Progenitor cell of endocrine pancreas (in vitro differentiated cells): Measurements from ENCODE around the gene TCF12. TPM values are rescaled to one million over a fixed set of nuclear protein-coding genes. Genes with fewer than 3 reads are reported as not detected.

Source experiments
- DNase-seq: peaks from one replicate; pipeline ENCODE4 v3.0.0; 2021; ENCODE audit warnings: low spot score; ENCODE audit not compliant: unreplicated experiment
- H3K27ac Mint-ChIP-seq: 2 replicates; pipeline ENCODE4 v1.8.0; 2021; ENCODE audit warnings: mild to moderate bottlenecking, moderate library complexity, mixed read lengths
- H3K27me3 Mint-ChIP-seq: 2 replicates; pipeline ENCODE4 v1.8.0; 2021; ENCODE audit warnings: mixed read lengths
- H3K36me3 Mint-ChIP-seq: 2 replicates; pipeline ENCODE4 v1.8.0; 2022; ENCODE audit warnings: mixed read lengths; ENCODE audit not compliant: insufficient read depth
- H3K4me1 Mint-ChIP-seq: 2 replicates; pipeline ENCODE4 v1.8.0; 2021; ENCODE audit warnings: low read depth, mixed read lengths
- H3K4me3 Mint-ChIP-seq: 2 replicates; pipeline ENCODE4 v1.8.0; 2021; ENCODE audit warnings: low read depth, mild to moderate bottlenecking, moderate library complexity, mixed read lengths
- H3K9me3 Mint-ChIP-seq: 2 replicates; pipeline ENCODE4 v1.8.0; 2021; ENCODE audit warnings: low read depth, mixed read lengths
- total RNA-seq: library from RNA; stranded (reverse); gene quantifications from 2 replicates; pipeline ENCODE4 v1.2.1, GENCODE V29; 2021
- TF ChIP-seq, protein P1 (sequence below): fragments of 200-600 bp; sonication (generic); IDR thresholded peaks from one replicate; pipeline ENCODE4 v1.5.0; 2021; ENCODE audit warnings: antibody characterized with exemption, mild to moderate bottlenecking; ENCODE audit not compliant: unreplicated experiment

Gene TCF12
- total RNA-seq, 1 donor from 2014 or later: 164 TPM

DNA sequence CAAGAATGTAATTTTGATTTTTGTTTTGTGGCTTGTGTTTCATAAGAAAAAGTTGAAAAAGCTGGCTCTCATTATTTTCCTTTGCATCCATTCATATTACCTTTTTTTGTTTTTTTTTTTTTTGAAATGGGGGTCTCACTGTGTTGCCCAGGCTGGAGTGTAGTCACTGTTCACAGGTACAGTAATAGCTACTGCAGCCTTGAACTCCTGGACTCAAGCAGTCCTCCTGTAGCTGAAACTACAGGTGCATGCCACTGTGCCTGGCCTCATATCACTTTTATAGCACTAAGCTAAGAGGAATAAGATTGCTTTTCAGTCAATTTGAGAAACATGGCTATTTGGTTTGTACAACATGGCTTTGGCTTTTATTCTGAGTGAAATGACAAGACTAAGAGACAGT lies 49.8 kb downstream of the TCF12 start:
- no peak overlapping the region for H3K4me3 Mint-ChIP-seq
- H3K4me1 Mint-ChIP-seq: peaks cover 42% of the 10 kb centered on the region
- no peak overlapping the region for H3K27ac Mint-ChIP-seq
- TF ChIP-seq, protein P1, sequence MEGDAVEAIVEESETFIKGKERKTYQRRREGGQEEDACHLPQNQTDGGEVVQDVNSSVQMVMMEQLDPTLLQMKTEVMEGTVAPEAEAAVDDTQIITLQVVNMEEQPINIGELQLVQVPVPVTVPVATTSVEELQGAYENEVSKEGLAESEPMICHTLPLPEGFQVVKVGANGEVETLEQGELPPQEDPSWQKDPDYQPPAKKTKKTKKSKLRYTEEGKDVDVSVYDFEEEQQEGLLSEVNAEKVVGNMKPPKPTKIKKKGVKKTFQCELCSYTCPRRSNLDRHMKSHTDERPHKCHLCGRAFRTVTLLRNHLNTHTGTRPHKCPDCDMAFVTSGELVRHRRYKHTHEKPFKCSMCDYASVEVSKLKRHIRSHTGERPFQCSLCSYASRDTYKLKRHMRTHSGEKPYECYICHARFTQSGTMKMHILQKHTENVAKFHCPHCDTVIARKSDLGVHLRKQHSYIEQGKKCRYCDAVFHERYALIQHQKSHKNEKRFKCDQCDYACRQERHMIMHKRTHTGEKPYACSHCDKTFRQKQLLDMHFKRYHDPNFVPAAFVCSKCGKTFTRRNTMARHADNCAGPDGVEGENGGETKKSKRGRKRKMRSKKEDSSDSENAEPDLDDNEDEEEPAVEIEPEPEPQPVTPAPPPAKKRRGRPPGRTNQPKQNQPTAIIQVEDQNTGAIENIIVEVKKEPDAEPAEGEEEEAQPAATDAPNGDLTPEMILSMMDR: no peak
- no peaks in the 10 kb centered on the region for H3K27me3 Mint-ChIP-seq
- H3K9me3 Mint-ChIP-seq: no peaks in the 10 kb centered on the region
- H3K36me3 Mint-ChIP-seq: peaks cover 2% of the 10 kb centered on the region
- no peak for DNase-seq

DNA sequence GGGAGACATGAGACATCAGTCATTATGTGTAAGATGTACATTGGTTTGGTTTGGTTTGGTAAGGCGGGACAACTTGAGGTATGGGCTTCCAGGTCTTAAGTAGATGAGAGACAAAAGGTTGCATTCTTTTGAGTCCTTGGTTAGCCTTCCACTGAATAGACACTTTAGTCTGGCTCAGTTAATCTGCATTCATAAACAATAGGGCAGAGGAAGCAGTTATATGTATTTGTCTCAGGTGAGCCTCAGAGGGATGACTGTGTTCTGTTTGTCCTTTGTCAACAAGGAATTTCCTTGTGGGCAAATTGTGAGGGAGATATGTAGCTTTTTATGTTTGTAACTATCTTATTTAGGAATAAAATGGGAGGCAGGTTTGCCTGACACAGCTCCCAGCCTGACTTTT lies 50.4 kb downstream of the TCF12 start:
- no peak overlapping the region for H3K4me3 Mint-ChIP-seq
- no peaks in the 10 kb centered on the region for H3K9me3 Mint-ChIP-seq
- no peak for DNase-seq
- TF ChIP-seq, protein P1: no peak
- peak overlapping the region; percentile 40 for H3K27ac Mint-ChIP-seq
- peaks cover 41% of the 10 kb centered on the region for H3K4me1 Mint-ChIP-seq
- peaks cover 2% of the 10 kb centered on the region for H3K36me3 Mint-ChIP-seq
- H3K27me3 Mint-ChIP-seq: no peaks in the 10 kb centered on the region

DNA sequence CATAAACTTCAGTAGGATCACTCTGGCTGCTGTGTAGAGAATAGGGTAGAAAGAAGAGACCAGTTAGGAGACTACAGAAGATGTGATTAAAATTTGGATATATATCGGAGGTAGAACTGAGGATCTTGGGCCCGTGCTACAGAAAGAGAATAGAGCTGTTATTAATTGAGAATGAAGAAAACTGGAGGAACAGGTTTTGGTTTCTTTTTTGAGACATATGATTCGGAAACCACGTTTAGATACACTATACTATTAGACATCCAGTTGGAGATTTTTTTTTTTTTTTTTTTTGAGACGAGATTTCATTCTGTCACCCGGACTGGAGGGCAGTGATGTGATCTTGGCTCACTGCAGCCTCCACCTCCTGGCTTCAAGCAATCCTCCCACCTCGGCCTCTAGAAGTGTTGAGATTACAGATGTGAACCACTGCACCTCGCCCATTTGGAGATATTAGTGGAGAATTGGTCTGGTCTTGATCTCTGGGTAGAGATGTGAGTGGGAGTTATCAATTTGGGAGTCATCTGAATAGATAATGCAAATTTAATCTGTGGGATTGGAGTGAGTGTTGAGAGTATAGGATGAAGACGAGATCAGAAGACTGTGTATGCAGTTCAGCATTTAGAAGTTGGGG lies 50.9 kb downstream of the TCF12 start:
- no peak for DNase-seq
- H3K4me1 Mint-ChIP-seq: peaks cover 41% of the 10 kb centered on the region
- TF ChIP-seq, protein P1: no peak
- H3K36me3 Mint-ChIP-seq: peaks cover 2% of the 10 kb centered on the region
- no peak overlapping the region for H3K4me3 Mint-ChIP-seq
- no peaks in the 10 kb centered on the region for H3K9me3 Mint-ChIP-seq
- H3K27me3 Mint-ChIP-seq: no peaks in the 10 kb centered on the region
- peak overlapping the region; percentile 40 for H3K27ac Mint-ChIP-seq

DNA sequence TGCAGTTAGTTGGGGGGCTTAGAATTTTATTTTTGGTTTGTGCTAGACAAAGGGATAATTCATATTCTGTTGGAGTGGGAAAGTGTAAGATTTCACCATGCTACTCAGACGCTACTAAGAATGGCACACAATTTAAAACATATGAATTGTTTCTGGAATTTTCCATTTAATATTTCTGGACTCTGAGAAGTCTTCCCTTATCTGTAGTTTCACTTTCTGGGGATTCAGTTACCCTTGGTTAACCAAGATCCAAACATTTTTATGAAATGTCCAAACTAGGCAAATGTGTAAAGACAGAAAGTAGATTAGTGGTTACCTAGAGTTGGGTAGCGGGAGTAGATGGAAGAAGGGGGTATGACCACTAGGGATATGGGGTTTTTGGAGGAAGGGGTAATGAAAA lies 53.1 kb downstream of the TCF12 start:
- TF ChIP-seq, protein P1: no peak
- peaks cover 2% of the 10 kb centered on the region for H3K36me3 Mint-ChIP-seq
- DNase-seq: no peak
- H3K27ac Mint-ChIP-seq: no peak overlapping the region
- no peaks in the 10 kb centered on the region for H3K9me3 Mint-ChIP-seq
- H3K27me3 Mint-ChIP-seq: no peaks in the 10 kb centered on the region
- H3K4me3 Mint-ChIP-seq: no peak overlapping the region
- peaks cover 40% of the 10 kb centered on the region for H3K4me1 Mint-ChIP-seq

DNA sequence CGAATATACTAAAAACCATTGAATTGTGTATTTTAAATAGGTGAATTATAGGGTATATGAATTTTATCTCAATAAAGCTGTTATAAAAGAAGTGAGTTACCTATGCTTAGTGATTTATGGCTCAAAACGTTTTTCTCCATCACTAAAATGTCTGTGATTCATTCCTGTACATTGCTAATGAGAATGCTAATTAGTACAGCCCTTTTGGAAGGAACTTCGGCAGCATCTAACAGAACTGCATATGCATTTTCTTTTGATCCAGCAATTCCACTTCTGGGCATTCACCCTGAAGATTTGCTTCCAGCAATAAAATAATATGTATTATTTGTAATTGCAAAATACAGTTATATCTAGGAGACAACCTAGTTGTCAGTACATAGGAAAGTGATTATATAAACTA lies 53.6 kb downstream of the TCF12 start:
- H3K27ac Mint-ChIP-seq: no peak overlapping the region
- H3K36me3 Mint-ChIP-seq: peaks cover 2% of the 10 kb centered on the region
- no peak for DNase-seq
- no peaks in the 10 kb centered on the region for H3K27me3 Mint-ChIP-seq
- no peaks in the 10 kb centered on the region for H3K9me3 Mint-ChIP-seq
- peaks cover 40% of the 10 kb centered on the region for H3K4me1 Mint-ChIP-seq
- no peak overlapping the region for H3K4me3 Mint-ChIP-seq
- TF ChIP-seq, protein P1: no peak
